ENCODE results near the gene ISM1.
A peak's percentile ranks its signal among the peaks of the same experiment; 100 is the strongest.

Gene ISM1

DNA sequence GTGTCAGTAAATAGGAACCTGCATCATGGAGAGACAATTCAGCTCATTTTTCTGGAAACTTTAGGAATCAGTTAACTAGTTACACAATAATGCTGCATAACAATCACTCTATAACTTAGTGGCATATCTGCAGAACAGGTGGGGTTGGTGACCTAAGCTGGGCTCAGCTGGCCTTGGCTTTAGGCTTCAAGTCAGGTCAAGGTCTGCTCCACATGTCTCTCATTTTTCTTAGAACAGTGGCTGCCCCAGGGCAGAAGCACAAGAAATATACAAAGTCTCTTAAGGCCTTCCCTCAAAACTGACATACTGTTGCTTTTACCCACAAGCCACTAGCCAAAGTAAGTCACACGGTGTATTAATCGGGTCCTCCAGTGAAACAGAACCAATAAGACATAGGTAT, 14.1 kb upstream of the ISM1 start:
- peaks cover 3% of the 10 kb centered on the region for H3K27me3 ChIP-seq (ENCODE audit: insufficient read depth, low read length)
- no peaks in the 10 kb centered on the region for H3K4me1 ChIP-seq (ENCODE audit: insufficient read depth, low read length)
- H2AFZ ChIP-seq (ENCODE audit: low read depth, low read length) = no peak overlapping the region
- no peaks in the 10 kb centered on the region for H3K36me3 ChIP-seq (ENCODE audit: insufficient read depth, low read length)
- H3K4me3 ChIP-seq (ENCODE audit: low read length) = no peak overlapping the region
- no peaks in the 10 kb centered on the region for H3K9me3 ChIP-seq (ENCODE audit: low read length)

DNA sequence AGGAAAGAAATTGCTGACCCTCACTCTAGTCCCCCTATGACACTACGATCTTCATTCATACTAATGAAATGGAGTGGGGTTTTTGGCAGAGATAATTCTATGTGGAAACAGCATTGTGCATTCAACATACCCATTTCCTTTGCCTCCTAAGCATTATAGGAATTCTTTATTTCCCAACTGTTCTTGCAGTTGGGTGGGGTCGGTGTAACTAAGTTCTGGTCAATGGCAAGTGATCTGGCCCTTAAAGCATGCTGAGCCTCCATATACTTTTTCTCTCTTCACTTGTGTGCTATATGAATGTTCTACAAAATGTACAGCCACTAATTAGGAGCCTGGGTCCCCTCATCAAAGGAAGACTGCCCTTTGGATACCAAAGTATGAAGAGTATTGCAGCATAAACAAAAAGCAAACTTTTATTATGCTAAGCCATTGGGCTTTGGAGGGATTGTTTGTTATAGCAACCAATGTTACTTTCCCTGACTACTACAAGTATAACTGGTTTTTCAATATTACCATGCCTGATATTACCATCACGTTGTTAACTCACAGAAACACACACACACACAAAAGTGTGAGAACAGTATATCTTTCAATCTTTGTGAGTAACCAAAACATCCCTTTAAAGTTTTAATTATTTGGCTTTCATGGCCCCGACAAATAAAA, 9.0 kb upstream of the ISM1 start:
- Histone ChIP-seq H3K4me1 (ENCODE audit: insufficient read depth, low read length) (no peaks in the 10 kb centered on the region), H3K4me3 (ENCODE audit: low read length) (no peak overlapping the region), H3K36me3 (ENCODE audit: insufficient read depth, low read length) (no peaks in the 10 kb centered on the region), H3K9me3 (ENCODE audit: low read length) (no peaks in the 10 kb centered on the region), H2AFZ (ENCODE audit: low read depth, low read length) (no peak overlapping the region), H3K27me3 (ENCODE audit: insufficient read depth, low read length) (peaks cover 30% of the 10 kb centered on the region)

DNA sequence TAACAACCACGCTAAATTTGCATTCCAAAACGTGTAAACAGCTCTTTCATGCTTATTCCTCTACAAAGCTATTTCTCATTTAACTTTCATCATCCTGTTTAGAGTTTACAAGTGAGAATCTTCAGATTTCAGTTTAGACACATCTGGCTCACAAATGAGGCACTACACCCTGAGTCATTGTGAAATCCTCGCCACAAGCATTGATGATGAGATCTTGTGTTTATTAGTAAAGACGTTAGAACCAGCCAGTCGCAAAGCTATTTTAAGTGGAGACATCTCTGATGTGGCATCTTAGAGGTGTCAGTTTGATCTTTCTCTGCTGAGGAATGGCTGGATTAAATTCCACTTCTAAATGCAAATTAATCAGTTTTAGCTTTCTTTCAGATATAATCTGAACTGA, 8.3 kb upstream of the ISM1 start:
- Histone ChIP-seq H3K4me1 (ENCODE audit: insufficient read depth, low read length) (no peaks in the 10 kb centered on the region), H2AFZ (ENCODE audit: low read depth, low read length) (no peak overlapping the region), H3K36me3 (ENCODE audit: insufficient read depth, low read length) (no peaks in the 10 kb centered on the region), H3K4me3 (ENCODE audit: low read length) (no peak overlapping the region), H3K27me3 (ENCODE audit: insufficient read depth, low read length) (peaks cover 36% of the 10 kb centered on the region), H3K9me3 (ENCODE audit: low read length) (no peaks in the 10 kb centered on the region)

DNA sequence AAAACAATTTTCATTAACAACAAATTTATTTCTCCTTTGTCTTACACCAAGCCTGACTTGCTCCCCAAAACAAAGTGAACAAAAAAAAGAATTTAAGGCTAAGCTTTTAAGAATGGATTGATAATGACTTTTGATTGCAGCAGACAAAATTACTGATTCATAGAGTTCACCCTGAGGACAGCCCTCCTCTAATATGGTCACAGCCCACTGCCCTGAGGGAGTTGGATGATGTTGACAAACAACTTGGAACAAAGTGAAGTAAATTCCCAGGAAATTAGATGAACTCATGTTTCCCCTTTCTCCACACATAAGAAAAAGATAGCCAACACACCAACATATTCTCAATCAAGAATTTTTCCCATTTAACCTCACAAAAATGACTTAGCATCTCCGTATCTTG, 7.7 kb upstream of the ISM1 start:
- no peaks in the 10 kb centered on the region for H3K9me3 ChIP-seq (ENCODE audit: low read length)
- no peaks in the 10 kb centered on the region for H3K36me3 ChIP-seq (ENCODE audit: insufficient read depth, low read length)
- peaks cover 41% of the 10 kb centered on the region for H3K27me3 ChIP-seq (ENCODE audit: insufficient read depth, low read length)
- H2AFZ ChIP-seq (ENCODE audit: low read depth, low read length) = no peak overlapping the region
- no peaks in the 10 kb centered on the region for H3K4me1 ChIP-seq (ENCODE audit: insufficient read depth, low read length)
- H3K4me3 ChIP-seq (ENCODE audit: low read length) = no peak overlapping the region

DNA sequence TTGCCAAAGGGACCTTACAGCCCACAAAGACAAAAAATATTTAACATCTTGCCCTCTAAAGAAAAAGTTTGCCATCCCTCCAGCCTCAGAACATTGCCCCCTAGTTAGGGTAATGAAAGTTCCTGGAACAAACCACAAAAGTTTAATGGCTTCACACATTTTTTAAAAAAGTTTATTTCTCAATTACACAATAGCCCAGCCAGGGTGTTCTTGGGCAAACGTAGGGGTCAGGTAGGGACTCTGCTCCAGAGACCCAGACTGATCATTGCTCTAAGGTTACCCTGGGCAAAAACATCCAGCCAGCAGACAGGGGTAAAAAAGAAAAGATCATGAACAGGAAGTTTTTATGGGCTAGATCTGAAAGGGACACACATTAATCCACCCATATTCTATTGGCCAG, 4.5 kb upstream of the ISM1 start:
- no peaks in the 10 kb centered on the region for H3K36me3 ChIP-seq (ENCODE audit: insufficient read depth, low read length)
- peaks cover 7% of the 10 kb centered on the region for H3K4me1 ChIP-seq (ENCODE audit: insufficient read depth, low read length)
- peaks cover 63% of the 10 kb centered on the region for H3K27me3 ChIP-seq (ENCODE audit: insufficient read depth, low read length)

DNA sequence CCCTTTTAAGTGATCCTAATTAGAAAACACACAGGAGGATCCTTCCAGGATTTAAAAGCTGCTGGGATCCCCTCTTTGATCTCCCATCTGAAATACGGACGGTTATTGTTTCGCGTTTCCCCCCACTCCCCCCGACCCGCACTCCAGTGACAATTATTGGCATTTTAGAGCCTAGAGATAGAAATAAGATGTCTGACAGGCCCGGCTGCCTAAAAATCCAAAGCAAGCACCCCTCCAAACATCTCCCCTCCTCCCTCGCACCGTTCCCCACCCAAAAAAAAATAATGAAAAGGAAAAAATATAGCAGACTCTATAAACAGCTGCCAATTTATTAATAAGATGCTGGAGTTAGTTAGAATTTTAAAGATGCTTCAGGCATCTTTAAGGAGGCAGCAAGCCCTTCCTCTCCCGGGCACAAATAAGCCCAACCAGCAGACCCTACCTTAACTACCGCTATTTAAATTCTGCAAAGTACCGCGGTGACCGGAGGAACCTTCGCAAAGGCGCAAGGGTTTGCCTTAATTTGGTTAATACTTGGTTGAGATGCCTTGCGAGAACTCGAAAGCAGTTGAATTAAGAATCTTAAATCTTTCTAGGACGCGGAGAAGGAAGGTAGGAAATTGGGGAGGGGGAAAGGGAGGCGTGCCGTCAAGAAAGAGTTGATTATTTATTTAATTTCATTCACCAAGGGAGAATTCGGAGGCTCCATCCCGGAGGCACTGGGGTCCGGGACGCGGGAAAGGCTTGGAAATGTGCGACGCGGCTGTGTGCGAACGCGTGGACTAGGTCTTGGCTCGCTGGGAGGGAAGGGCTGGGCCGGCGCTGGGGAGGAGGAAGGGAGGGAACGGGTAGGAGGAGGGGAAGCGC, 1.5 kb upstream of the ISM1 start:
- peak overlapping the region; percentile 64 for H2AFZ ChIP-seq (ENCODE audit: low read depth, low read length)
- peaks cover 10% of the 10 kb centered on the region for H3K4me1 ChIP-seq (ENCODE audit: insufficient read depth, low read length)
- H3K4me3 ChIP-seq (ENCODE audit: low read length) = no peak overlapping the region
- H3K27me3 ChIP-seq (ENCODE audit: insufficient read depth, low read length) = peaks cover 77% of the 10 kb centered on the region
- H3K36me3 ChIP-seq (ENCODE audit: insufficient read depth, low read length) = no peaks in the 10 kb centered on the region
- no peaks in the 10 kb centered on the region for H3K9me3 ChIP-seq (ENCODE audit: low read length)

More for the DNA sequence above, 4.5 kb upstream of the ISM1 start:
- no peak overlapping the region for H2AFZ ChIP-seq (ENCODE audit: low read depth, low read length)
- no peak overlapping the region for H3K4me3 ChIP-seq (ENCODE audit: low read length)
- no peaks in the 10 kb centered on the region for H3K9me3 ChIP-seq (ENCODE audit: low read length)

DNA sequence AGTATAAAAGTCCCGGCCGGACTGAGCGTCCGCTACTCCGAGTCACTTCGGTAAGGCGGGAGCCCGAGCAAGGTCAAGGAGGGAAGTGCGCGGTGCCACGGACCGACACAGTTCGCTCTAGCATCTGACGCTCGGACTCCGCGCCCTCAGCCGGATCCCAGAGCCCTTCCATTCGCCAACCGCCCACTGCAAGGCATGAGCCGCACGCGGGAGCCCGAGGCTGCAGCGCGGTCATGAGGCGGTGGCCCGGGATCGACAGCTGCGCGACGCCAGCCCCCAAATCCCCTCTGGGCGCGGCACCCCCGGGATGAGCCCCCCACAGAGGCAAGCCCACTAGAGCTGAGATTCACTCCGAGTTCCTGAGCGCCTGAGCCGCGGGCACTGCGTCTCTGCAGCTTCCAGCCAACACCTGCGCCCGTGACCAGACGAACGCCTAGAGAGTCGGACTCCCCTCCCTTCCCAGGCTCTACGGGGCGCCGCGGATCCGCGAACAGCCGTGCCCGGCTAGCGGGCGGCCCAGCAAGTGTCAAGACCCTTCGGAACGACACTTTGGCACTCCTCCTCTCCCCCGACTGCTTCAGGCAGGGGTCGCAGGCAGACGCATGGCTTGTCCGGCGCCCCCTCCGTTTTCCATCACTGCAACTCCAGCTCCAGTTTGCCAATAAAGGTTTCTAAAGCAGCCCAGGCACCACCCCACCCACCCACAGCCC, 725 bp upstream of the ISM1 start:
- Histone ChIP-seq H3K9me3 (ENCODE audit: low read length) (no peaks in the 10 kb centered on the region), H3K36me3 (ENCODE audit: insufficient read depth, low read length) (no peaks in the 10 kb centered on the region), H3K27me3 (ENCODE audit: insufficient read depth, low read length) (peaks cover 70% of the 10 kb centered on the region), H3K4me3 (ENCODE audit: low read length) (peak overlapping the region; percentile 42), H2AFZ (ENCODE audit: low read depth, low read length) (peak overlapping the region; percentile 64), H3K4me1 (ENCODE audit: insufficient read depth, low read length) (peaks cover 10% of the 10 kb centered on the region)

DNA sequence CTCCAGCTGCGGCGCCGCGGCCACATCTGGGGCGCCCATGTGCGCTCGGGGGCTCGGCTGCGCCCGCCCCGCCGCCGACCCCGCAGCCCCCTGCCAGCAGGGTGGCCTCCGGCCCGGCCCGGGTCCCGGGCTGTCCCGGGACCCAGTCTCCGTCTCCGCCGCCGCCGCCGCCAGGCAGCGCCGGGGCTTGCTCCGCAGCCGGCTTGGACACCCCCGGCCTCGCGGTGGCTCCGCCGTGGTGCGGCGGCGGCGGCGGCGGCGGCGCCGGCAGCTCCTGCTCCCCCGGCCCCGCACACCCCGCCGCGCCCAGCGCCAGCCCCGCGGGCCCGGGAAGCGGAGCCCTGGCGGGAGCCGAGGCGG, 219 bp downstream of the ISM1 start:
- Histone ChIP-seq H3K4me1 (ENCODE audit: insufficient read depth, low read length) (peaks cover 10% of the 10 kb centered on the region), H3K36me3 (ENCODE audit: insufficient read depth, low read length) (no peaks in the 10 kb centered on the region), H2AFZ (ENCODE audit: low read depth, low read length) (no peak overlapping the region), H3K9me3 (ENCODE audit: low read length) (no peaks in the 10 kb centered on the region), H3K27me3 (ENCODE audit: insufficient read depth, low read length) (peaks cover 61% of the 10 kb centered on the region), H3K4me3 (ENCODE audit: low read length) (peak overlapping the region; percentile 42)

DNA sequence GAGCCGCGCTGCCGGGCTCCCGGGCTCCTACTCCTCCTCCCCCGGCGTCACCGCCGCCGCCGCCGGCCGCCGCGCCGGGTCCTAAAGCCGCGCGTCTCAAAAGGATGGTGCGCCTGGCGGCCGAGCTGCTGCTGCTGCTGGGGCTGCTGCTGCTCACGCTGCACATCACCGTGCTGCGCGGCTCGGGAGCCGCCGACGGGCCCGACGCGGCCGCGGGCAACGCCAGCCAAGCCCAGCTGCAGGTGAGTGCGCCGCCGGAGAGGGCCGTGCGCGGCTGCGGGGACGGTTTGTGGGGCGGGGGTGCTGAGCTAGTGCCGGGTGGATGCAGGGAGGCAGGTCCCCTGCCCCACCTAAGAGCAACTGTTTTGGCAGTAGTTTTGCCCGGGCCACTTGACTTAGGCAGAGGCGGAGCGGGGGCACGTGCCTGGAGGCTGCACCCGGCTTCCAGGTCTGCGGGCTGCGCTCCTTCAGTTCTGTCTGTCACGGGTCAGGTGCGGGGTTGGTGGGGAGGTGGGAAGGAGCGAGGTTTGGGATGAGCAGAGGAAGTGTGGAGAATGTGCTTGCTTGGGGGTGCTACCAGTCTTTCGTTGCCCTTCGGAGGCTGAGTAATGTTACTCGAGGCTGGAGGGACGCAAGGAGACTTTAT, 722 bp downstream of the ISM1 start:
- Histone ChIP-seq H3K4me3 (ENCODE audit: low read length) (peak overlapping the region; percentile 42), H3K36me3 (ENCODE audit: insufficient read depth, low read length) (no peaks in the 10 kb centered on the region), H3K9me3 (ENCODE audit: low read length) (no peaks in the 10 kb centered on the region), H2AFZ (ENCODE audit: low read depth, low read length) (peak overlapping the region; percentile 93), H3K4me1 (ENCODE audit: insufficient read depth, low read length) (peaks cover 10% of the 10 kb centered on the region), H3K27me3 (ENCODE audit: insufficient read depth, low read length) (peaks cover 56% of the 10 kb centered on the region)

DNA sequence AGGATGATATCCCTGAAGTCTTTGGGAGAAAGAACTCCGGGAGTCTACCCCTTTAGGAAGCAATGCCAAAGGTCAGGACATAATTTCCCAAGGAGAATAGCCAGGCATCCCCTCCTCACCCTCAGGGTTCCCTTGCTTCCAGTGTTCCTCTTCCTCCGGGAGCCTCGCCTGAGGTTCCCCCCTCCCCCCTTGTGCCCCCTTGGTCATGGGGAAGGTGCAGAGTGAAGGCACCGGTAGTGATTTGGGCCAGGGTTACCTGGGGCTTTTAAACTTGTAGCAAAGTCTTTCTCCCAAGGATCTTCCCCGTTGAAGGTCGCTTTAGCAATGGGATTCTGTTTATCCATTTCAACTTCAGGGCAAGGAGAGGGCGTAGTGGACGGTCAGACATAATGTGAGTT, 1.2 kb downstream of the ISM1 start:
- peaks cover 10% of the 10 kb centered on the region for H3K4me1 ChIP-seq (ENCODE audit: insufficient read depth, low read length)
- peaks cover 52% of the 10 kb centered on the region for H3K27me3 ChIP-seq (ENCODE audit: insufficient read depth, low read length)
- H3K4me3 ChIP-seq (ENCODE audit: low read length) = peak overlapping the region; percentile 42
- peak overlapping the region; percentile 93 for H2AFZ ChIP-seq (ENCODE audit: low read depth, low read length)
- H3K36me3 ChIP-seq (ENCODE audit: insufficient read depth, low read length) = no peaks in the 10 kb centered on the region
- no peaks in the 10 kb centered on the region for H3K9me3 ChIP-seq (ENCODE audit: low read length)

DNA sequence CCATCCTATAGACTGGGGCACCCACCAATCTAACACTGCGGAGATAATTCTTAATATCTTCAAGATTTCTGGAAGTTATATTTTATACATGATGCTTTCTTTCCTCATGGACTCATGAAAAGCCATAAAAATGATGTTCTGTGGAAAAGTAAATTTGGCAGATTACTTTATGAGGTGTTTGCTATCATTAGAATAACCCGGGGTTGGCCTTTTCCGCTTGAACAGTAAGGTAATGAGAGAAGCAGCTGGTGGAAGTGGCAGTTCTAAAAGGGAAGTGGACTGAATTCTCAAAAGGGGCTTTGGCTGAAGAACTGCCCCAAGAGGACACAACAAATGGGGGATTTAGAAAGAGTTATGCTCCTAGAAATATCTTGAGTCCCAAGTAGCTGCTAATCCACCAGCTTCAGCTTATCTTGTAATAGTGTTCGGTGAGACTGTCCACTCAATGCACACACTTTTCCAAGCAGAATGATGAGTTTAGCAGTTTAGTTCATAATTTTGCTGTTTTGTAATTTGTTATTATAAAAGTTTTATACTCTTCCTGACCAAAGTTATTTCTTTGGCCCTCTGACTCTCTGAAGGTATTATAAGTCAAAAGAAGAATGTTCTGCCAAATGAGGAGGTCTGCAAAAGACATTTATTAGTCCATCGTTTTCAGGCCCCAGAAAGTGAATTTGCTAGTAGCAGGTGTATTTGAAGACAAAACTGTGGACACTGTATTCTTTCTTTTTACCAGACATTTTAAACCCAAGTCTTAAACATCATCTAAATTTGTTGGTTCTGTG, 2.9 kb downstream of the ISM1 start:
- peaks cover 36% of the 10 kb centered on the region for H3K27me3 ChIP-seq (ENCODE audit: insufficient read depth, low read length)
- H2AFZ ChIP-seq (ENCODE audit: low read depth, low read length) = no peak overlapping the region
- H3K9me3 ChIP-seq (ENCODE audit: low read length) = no peaks in the 10 kb centered on the region
- peaks cover 10% of the 10 kb centered on the region for H3K4me1 ChIP-seq (ENCODE audit: insufficient read depth, low read length)
- H3K4me3 ChIP-seq (ENCODE audit: low read length) = no peak overlapping the region
- no peaks in the 10 kb centered on the region for H3K36me3 ChIP-seq (ENCODE audit: insufficient read depth, low read length)

DNA sequence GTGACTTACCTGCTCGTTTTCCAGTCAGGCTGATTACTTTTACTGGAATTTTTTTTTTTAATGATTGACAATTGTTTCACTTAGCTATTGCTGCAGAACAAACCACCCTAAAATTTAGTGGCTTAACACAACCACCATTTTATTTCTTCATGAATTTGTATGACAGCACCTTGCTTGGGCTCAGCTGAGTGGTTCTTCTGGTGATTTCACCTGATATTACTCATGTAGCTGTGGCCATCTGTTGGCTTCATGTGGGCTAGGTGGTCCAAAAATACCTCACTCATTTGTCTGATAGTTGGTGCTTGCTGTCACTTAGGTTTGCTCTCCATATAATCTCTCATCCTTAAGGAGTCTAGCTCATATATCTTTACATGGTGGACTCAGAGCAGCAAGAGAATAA, 5.3 kb downstream of the ISM1 start:
- H3K4me1 ChIP-seq (ENCODE audit: insufficient read depth, low read length) = peaks cover 3% of the 10 kb centered on the region
- no peaks in the 10 kb centered on the region for H3K36me3 ChIP-seq (ENCODE audit: insufficient read depth, low read length)
- no peaks in the 10 kb centered on the region for H3K9me3 ChIP-seq (ENCODE audit: low read length)
- H3K4me3 ChIP-seq (ENCODE audit: low read length) = no peak overlapping the region
- no peak overlapping the region for H2AFZ ChIP-seq (ENCODE audit: low read depth, low read length)
- peaks cover 18% of the 10 kb centered on the region for H3K27me3 ChIP-seq (ENCODE audit: insufficient read depth, low read length)
